ENCODE measurements around the gene LRBA. TPM values are rescaled to one million over a fixed set of nuclear protein-coding genes. Genes with fewer than 3 reads are reported as not detected.

LRBA gene
- total and polyA plus RNA-seq, 2 of the 4 experiments (the other 2 are of a cell fraction), result 10.2 to 51.6 TPM

- no peak overlapping the region for H4K5ac ChIP-seq (ENCODE audit: low read depth, low read length)
- peaks cover 7% of the 10 kb centered on the region; the same call in 1 of the 2 replicates for H3K9me1 ChIP-seq (ENCODE audit: insufficient read depth, low read length)
- H3K27me3 ChIP-seq (ENCODE audit: control insufficient read depth, insufficient read depth, low read length), result no peaks in the 10 kb centered on the region
- peaks cover 10% of the 10 kb centered on the region for H3K4me1 ChIP-seq (ENCODE audit: control insufficient read depth, insufficient read depth, low read length)
- in situ Hi-C loops (cut with MboI; ENCODE audit: low sequenced_read_pairs), result no loop called here
- no peak overlapping the region for H2BK5ac ChIP-seq (ENCODE audit: low read depth, low read length, poor library complexity, severe bottlenecking)
- no peak overlapping the region for H3K4ac ChIP-seq (ENCODE audit: low read depth, low read length)
- no peak overlapping the region for H2AFZ ChIP-seq (replicated peaks; ENCODE audit: low read length, poor library complexity)
- DNase-seq, result no peak
- no peak overlapping the region for H3K56ac ChIP-seq (ENCODE audit: extremely low read depth, insufficient read depth, low read length)
- BruUV-seq (replicated peaks), result no TSS peak
- no peak overlapping the region for H3K4me2 ChIP-seq (ENCODE audit: low read depth, low read length)
- dilution Hi-C loops (cut with HindIII; ENCODE audit: low sequenced_read_pairs, unreplicated experiment), result no loop called here
- H3K9me3 ChIP-seq (ENCODE audit: control insufficient read depth, insufficient read depth, low read length), result no peaks in the 10 kb centered on the region
- H3K79me1 ChIP-seq (ENCODE audit: low read depth in 1 of 2, low read length in 2 of 2), result no peaks in the 10 kb centered on the region
- no peak overlapping the region for H3K18ac ChIP-seq (ENCODE audit: low read depth, low read length)
- ATAC-seq (ENCODE audit: low read depth), result no peak
- H2BK15ac ChIP-seq (ENCODE audit: low read depth, low read length), result no peak overlapping the region
- no CpG with 5 or more reads among the region's 6 CpGs for WGBS, 2 experiments (ENCODE audit: extremely low coverage in 2 of 2, insufficient read length in 1 of 2)
- H4K91ac ChIP-seq (ENCODE audit: insufficient read depth, low read depth, low read length), result no peak overlapping the region
- intact Hi-C loops (cut with micrococcal nuclease), result no loop called here
- H4K20me1 ChIP-seq (ENCODE audit: insufficient read depth, low read length), result no peaks in the 10 kb centered on the region
- ChIA-PET POLR2A (ENCODE audit: unreplicated experiment) (no interaction called here), CTCF (interaction anchor here (1.1 kb wide), 1 partner anchor 11 kb away, joined by 4 read pairs; no protein-coding TSS in a partner anchor)
- H2AK9ac ChIP-seq (replicated peaks; ENCODE audit: low read depth, low read length, poor library complexity), result no peak overlapping the region
- H3K23ac ChIP-seq (ENCODE audit: low read depth, low read length), result no peak overlapping the region
- no peak overlapping the region for H2BK20ac ChIP-seq (ENCODE audit: low read depth, low read length)
- H2AK5ac ChIP-seq (ENCODE audit: low read depth, low read length), result no peak overlapping the region
- no peak overlapping the region for H3K9ac ChIP-seq (ENCODE audit: low read depth, low read length)
- H3K36me3 ChIP-seq (ENCODE audit: control insufficient read depth, insufficient read depth, low read length), result peaks cover 1% of the 10 kb centered on the region; the same call in 1 of the 2 replicates
- no peak overlapping the region for H3K27ac ChIP-seq (ENCODE audit: insufficient read depth, low read length)
- H3K4me3 ChIP-seq (ENCODE audit: insufficient read depth, low read depth, low read length), result no peak overlapping the region
- H3K14ac ChIP-seq (replicated peaks; ENCODE audit: low read depth, low read length), result no peak overlapping the region
- TF ChIP-seq RAD21 (IDR thresholded peaks at IDR 0.05; ENCODE audit: low read length), result no peak
- TF ChIP-seq CHD1 (IDR thresholded peaks at IDR 0.05; ENCODE audit: low read depth, low read length), result no peak
- no peak for TF ChIP-seq ELK1 (IDR thresholded peaks at IDR 0.05; ENCODE audit: borderline replicate concordance, low read depth, low read length)
- TF ChIP-seq CTCF (conservative IDR thresholded peaks at IDR 0.05; ENCODE audit: low read depth, low read length), result no peak
- TF ChIP-seq MAFK (IDR thresholded peaks at IDR 0.05; ENCODE audit: low read depth, low read length), result no peak
- TF ChIP-seq NFE2L2 (IDR thresholded peaks at IDR 0.05; ENCODE audit: low read depth, low read length), result no peak
- TF ChIP-seq MXI1 (IDR thresholded peaks at IDR 0.05; ENCODE audit: borderline replicate concordance, low read depth, low read length), result no peak
- TF ChIP-seq RCOR1 (IDR thresholded peaks at IDR 0.05; ENCODE audit: insufficient replicate concordance, low read length), result no peak
- TF ChIP-seq FOS (IDR thresholded peaks at IDR 0.05; ENCODE audit: low read depth, low read length), result no peak
- TF ChIP-seq MAZ (IDR thresholded peaks at IDR 0.05; ENCODE audit: borderline replicate concordance, low read depth, low read length), result no peak
- H4K8ac ChIP-seq (ENCODE audit: low read depth in 2 of 2, low read length in 2 of 2), result no peak overlapping the region
- H2BK120ac ChIP-seq (ENCODE audit: low read depth, low read length), result no peak overlapping the region
Observed at GRCh38 chr4:150286656-150287055, 728.4 kb downstream of the LRBA start.
